ENCODE measurements around the gene RGS10.
"Not testable (repeated sequence)": the region's sequence is repeated elsewhere in the genome, so short reads cannot be mapped to it uniquely, and the experiment has no call there.

The RGS10 gene

GRCh38 chr10:119469325-119469707 lies 73.2 kb downstream of the RGS10 start:
- DNase-seq (ENCODE audit: low read depth in 2 of 2): no peak

- no peak for DNase-seq (ENCODE audit: low read depth in 2 of 2)
These were observed 73.8 kb downstream of the RGS10 start for GRCh38 chr10:119468542-119469324.

- no peak for DNase-seq (ENCODE audit: low read depth in 2 of 2)
These were observed 75.9 kb downstream of the RGS10 start for GRCh38 chr10:119466655-119467054.

DNA sequence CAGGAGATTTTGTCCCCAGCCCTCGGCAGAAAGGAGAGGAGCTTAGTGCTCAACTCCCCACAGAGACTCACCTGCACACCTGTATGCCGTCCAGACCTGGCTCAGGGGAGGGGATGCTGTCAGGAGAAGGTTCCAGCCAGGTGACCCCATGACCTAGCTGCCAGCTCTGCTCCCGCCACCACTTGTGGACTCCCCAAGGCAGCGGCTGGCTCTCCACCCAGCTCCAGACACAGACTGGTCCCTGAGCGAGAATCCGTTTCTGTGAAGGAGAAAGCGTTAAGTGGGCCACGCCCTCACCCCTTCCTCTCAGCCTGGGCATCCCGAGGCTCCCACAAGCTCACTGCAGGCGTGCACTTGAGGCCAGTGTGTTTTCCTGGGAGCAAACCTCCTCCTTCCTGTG lies 76.4 kb downstream of the RGS10 start:
- DNase-seq (ENCODE audit: low read depth in 2 of 2): no peak

GRCh38 chr10:119465085-119465484 lies 77.4 kb downstream of the RGS10 start:
- no peak for DNase-seq (ENCODE audit: low read depth in 2 of 2)

DNA sequence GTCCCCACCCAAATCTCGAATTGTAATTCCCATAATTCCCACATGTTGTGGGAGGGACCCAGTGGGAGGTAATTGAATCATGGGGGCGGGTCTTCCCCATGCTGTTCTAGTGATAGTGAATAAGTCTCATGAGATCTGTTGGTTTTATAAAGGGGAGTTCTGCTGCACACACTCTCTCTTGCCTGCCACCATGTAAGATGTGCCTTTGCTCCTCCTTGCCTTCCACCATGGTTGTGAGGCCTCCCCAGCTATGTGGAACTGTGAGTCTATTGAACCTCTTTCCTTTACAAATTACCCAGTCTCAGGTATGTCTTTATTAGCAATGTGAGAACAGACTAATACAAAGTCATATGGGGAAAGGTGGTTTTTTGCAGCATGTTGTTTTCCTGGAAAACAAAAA lies 79.3 kb downstream of the RGS10 start:
- not testable (repeated sequence) for DNase-seq (ENCODE audit: low read depth in 2 of 2)

- DNase-seq (ENCODE audit: low read depth in 2 of 2): no peak
These were observed 79.7 kb downstream of the RGS10 start for GRCh38 chr10:119462773-119463172.

- no peak for DNase-seq (ENCODE audit: low read depth in 2 of 2)
These were observed 80.6 kb downstream of the RGS10 start for GRCh38 chr10:119461923-119462322.

GRCh38 chr10:119461380-119461779 lies 81.1 kb downstream of the RGS10 start:
- DNase-seq (ENCODE audit: low read depth in 2 of 2): no peak

GRCh38 chr10:119460369-119461195 lies 81.9 kb downstream of the RGS10 start:
- DNase-seq (ENCODE audit: low read depth in 2 of 2): no peak

DNA sequence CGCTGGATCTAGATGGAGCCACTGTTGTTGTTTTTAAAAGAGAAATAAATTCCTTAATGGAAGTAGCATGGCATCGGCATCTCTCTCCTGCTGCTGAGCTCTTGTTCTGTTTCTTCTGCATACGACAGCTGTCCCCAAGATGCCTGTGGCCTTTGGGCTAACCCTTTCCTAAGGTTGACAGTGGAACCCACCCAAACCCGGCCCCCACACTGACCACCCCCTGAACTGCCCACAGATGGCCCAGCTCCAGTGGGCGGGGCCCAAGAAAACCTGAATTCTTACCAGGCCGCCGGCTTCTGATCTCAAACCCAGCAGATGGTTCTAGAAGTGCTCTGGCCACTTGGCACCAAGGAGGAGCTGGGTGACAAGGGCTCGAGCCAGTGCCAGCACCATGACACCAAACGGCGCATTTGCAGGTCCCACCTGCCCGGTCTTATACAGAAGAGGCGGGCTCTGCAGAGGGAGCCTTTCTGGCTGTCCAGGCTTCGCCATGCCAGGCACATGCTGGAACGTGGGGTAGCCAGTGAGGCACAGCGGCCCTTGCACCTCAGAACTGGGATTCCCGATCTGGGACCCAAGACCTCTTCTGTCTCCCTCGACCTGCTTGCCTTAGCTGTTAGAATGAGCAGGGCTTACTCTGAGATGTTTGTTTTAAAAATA lies 82.7 kb downstream of the RGS10 start:
- DNase-seq (ENCODE audit: low read depth in 2 of 2): no peak

DNA sequence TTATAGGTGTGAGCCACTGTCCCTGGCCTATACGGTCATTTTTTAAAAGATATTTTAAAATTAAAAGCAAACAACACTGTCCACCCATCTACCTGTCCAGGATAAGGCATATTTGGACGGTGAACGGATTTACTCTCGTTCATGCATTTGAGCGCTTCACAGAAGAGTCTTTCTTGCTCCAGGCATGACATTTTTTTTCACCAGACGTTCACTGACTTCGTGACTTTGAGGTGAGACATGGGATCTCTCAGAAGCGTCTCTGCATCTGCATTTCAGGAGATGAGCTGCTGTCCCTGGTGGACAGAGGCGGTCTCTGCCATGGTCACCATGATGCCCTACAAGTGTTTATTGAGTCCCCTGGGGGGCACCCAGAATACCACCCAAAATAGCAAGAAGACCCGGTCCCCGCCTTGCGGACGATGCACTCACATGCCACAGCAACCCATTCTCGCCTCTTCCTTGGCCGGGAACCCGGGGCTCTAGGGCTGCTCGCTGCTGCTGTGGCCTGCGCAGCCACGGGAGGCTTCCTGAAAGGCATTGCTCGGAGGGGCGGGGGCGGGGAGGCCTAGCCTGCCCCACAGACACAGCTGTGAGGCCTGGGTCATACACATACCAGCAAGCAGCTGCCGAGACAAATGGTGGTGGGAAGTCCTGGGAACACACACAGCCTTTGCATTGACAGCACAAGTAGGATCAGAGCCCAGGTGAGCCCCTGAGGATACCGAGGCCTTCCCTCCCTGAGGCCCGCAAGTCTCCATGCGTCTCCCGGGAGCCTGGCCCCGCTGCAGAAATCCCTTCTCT lies 84.4 kb downstream of the RGS10 start:
- no peak for DNase-seq (ENCODE audit: low read depth in 2 of 2)

GRCh38 chr10:119456435-119456810 lies 86.1 kb downstream of the RGS10 start:
- no peak for DNase-seq (ENCODE audit: low read depth in 2 of 2)

GRCh38 chr10:119455609-119456434 lies 86.7 kb downstream of the RGS10 start:
- DNase-seq (ENCODE audit: low read depth in 2 of 2): no peak

DNA sequence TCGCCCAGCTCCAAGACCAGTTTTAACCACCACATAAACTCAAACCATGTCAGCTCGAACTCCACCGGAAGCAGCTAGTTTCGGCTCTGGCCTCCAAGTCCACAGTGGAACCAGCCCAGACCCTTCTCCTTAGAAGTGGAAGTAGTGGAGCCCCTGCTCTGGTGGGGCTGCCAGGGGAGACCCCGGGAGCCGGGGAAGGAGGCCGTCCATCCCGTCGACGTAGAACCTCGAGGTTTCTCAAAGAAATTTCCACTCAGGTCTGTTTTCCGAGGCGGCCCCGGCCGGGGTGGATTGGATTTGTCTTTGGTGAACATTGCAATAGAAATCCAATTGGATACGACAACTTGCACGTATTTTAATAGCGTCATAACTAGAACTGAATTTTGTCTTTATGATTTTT lies 87.5 kb downstream of the RGS10 start:
- DNase-seq (ENCODE audit: low read depth in 2 of 2): no peak

GRCh38 chr10:119454316-119454715 lies 88.2 kb downstream of the RGS10 start:
- no peak for DNase-seq (ENCODE audit: low read depth in 2 of 2)

DNA sequence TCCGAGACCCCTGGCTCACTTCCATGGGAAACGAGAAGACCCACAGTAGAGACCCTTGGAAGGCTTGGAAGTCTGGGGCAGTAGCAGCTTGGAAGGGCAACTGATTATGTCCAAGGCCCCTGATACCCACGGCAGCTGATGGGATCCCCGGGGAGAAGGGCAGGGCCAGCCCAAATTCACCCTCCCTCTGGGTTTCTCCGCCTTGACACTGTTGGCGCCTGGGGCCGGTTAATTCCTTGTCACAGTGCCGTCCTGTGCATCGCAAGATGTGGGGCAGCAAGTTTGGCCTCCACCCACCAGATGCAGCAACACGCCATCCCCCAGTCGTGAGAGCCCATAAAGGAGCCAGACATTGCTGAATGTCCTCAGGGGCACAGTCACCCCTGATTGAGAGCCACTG lies 89.2 kb downstream of the RGS10 start:
- no peak for DNase-seq (ENCODE audit: low read depth in 2 of 2)

- DNase-seq (ENCODE audit: low read depth in 2 of 2): no peak
These were observed 90.1 kb downstream of the RGS10 start for GRCh38 chr10:119452396-119452795.

GRCh38 chr10:119451300-119451896 lies 91.1 kb downstream of the RGS10 start:
- no peak for DNase-seq (ENCODE audit: low read depth in 2 of 2)

DNA sequence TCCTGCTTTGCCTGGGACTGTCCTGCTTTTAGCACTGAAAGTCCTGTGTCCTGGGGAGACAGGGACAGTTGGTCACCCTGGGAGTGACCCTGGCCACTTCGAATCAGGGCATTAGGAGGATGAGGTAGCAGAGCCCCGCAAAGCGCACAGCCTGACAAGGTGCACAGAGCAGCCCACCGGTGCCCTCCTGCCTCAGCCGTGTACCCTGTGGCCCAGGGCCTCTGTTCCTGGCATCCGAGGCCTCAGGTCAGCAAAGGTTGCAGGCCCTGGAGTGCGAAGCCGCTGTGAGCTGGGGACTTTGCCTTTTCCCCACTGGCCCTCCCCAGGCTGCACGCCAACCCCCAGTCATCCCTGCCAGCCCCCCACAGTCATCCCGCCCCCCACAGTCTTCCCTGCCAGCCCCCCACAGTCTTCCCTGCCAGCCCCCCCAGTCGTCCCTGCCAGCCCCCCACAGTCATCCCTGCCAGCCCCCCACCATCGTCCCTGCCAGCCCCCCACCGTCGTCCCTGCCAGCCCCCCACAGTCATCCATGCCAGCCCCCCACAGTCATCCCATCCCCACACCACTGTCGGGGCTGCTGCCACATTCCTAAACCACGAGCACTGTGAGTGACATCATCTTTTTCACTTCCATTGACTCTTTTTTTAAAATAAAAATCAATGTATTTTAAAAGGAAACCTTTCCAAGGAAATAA lies 91.8 kb downstream of the RGS10 start:
- DNase-seq (ENCODE audit: low read depth in 2 of 2): peak in 1 of 2 experiments; percentile 4

All from fibroblast of skin of left quadriceps (primary cell).